Measurements from ENCODE around the gene CLTCL1. TPM values are rescaled to one million over a fixed set of nuclear protein-coding genes. Genes with fewer than 3 reads are reported as not detected.
A peak's percentile ranks its signal among the peaks of the same experiment; 100 is the strongest.

CLTCL1 gene
- total RNA-seq, 3 donors from 2014 or later (not counting 1 experiment from before 2014, with no cell fraction given): 0.86 to 1.2 (median 1.2) TPM

DNA sequence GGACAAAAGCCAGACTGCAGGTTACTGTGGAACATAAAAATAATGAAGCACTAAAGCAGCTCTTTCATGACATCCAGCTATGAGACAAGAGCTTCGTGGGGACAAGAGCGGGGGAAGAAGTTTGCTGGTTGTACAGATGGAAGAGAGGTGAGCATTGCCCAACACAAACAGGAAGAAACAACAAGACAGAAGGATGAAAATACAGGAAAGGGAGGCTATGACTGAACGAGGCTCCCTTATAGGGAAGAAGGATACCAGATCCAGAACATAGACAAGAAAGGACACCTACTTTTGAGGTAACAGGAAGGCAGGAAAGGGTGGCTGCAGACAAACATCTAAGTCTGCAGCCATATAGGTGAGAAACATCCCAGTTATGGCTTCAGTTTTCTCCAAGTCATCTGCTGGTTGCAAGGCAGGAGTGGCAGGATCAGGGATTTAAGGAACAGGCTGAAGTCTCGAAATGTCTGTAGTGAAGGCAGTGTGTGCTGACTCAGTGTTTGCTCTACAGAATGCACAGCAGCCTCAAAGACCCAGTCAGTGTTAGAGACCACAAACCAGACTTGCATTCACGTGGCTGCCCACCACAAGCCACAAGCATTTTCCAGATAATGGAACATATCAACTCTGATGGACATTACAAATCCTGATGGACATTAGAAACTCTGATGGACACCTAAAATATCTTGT, 1.9 kb downstream of the CLTCL1 start:
- intact Hi-C loops (cut with micrococcal nuclease): loop anchor here (5.0 to 10.0 kb wide), 2 partner anchors 167 to 185 kb away; partner anchors contain the start of genes CDC45, DGCR2 and UFD1
- Histone ChIP-seq H3K4me3 (ENCODE audit: low read length) (no peak overlapping the region), H3K4me1 (ENCODE audit: control insufficient read depth, insufficient read depth, low read length) (peaks cover 18% of the 10 kb centered on the region), H3K27me3 (ENCODE audit: control insufficient read depth, insufficient read depth, low read length) (peaks cover 22% of the 10 kb centered on the region), H3K9me3 (ENCODE audit: control insufficient read depth, insufficient read depth, low read length) (no peaks in the 10 kb centered on the region), H3K36me3 (ENCODE audit: control insufficient read depth, insufficient read depth, low read length) (no peaks in the 10 kb centered on the region), H3K27ac (ENCODE audit: low read length) (no peak overlapping the region)
- 42% methylated on average over 5 of the region's 5 CpGs for WGBS (ENCODE audit: insufficient coverage)
- Mint-ChIP-seq H3K27ac (no peak overlapping the region), H3K4me3 (peak overlapping the region; percentile 87), H3K4me1 (peaks cover 22 to 26% of the 10 kb centered on the region in 2 donors), H3K9me3 (no peaks in the 10 kb centered on the region), H3K27me3 (ENCODE audit: low read depth in 2 of 2) (peaks cover 22 to 37% of the 10 kb centered on the region in 2 donors), H3K36me3 (no peaks in the 10 kb centered on the region)
- TF ChIP-seq, protein P1, sequence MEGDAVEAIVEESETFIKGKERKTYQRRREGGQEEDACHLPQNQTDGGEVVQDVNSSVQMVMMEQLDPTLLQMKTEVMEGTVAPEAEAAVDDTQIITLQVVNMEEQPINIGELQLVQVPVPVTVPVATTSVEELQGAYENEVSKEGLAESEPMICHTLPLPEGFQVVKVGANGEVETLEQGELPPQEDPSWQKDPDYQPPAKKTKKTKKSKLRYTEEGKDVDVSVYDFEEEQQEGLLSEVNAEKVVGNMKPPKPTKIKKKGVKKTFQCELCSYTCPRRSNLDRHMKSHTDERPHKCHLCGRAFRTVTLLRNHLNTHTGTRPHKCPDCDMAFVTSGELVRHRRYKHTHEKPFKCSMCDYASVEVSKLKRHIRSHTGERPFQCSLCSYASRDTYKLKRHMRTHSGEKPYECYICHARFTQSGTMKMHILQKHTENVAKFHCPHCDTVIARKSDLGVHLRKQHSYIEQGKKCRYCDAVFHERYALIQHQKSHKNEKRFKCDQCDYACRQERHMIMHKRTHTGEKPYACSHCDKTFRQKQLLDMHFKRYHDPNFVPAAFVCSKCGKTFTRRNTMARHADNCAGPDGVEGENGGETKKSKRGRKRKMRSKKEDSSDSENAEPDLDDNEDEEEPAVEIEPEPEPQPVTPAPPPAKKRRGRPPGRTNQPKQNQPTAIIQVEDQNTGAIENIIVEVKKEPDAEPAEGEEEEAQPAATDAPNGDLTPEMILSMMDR (IDR thresholded peaks at IDR 0.05): no peak
- DNase-seq (peak; percentile 36 to 38), ATAC-seq (peak; percentile 24 to 54 (median 43))

DNA sequence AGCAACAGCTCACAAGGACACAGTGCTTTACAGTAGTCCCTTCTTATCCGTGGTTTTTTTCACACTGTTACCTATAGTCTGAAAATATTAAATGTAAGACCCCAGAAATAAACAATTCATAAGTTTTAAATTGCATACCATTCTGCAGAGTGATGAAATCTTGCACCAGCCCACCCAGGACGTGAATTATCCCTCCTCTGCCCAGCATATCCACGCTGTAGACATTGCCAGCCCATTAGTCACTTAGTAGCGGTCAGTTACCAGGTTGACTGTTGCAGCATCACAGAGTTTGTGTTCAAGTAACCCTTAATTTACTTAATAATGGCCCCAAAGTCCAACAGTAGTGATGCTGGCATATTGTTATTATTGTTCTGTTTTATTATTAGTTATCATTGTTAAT, 3.6 kb downstream of the CLTCL1 start:
- peaks cover 18% of the 10 kb centered on the region for H3K4me1 ChIP-seq (ENCODE audit: control insufficient read depth, insufficient read depth, low read length)
- no peak overlapping the region for H3K27ac Mint-ChIP-seq
- TF ChIP-seq, protein P1 (IDR thresholded peaks at IDR 0.05): no peak
- no peak for DNase-seq
- peaks cover 22% of the 10 kb centered on the region for H3K27me3 ChIP-seq (ENCODE audit: control insufficient read depth, insufficient read depth, low read length)
- H3K27ac ChIP-seq (ENCODE audit: low read length): no peak overlapping the region
- H3K36me3 ChIP-seq (ENCODE audit: control insufficient read depth, insufficient read depth, low read length): no peaks in the 10 kb centered on the region
- WGBS (ENCODE audit: insufficient coverage): 91% methylated on average over 4 of the region's 4 CpGs
- H3K36me3 Mint-ChIP-seq: no peaks in the 10 kb centered on the region
- intact Hi-C loops (cut with micrococcal nuclease): no loop called here
- H3K4me3 Mint-ChIP-seq: no peak overlapping the region
- peaks cover 22 to 26% of the 10 kb centered on the region in 2 donors for H3K4me1 Mint-ChIP-seq
- no peak overlapping the region for H3K4me3 ChIP-seq (ENCODE audit: low read length)
- H3K27me3 Mint-ChIP-seq (ENCODE audit: low read depth in 2 of 2): peaks cover 20 to 37% of the 10 kb centered on the region in 2 donors
- H3K9me3 Mint-ChIP-seq: no peaks in the 10 kb centered on the region
- H3K9me3 ChIP-seq (ENCODE audit: control insufficient read depth, insufficient read depth, low read length): no peaks in the 10 kb centered on the region
- no peak for ATAC-seq

DNA sequence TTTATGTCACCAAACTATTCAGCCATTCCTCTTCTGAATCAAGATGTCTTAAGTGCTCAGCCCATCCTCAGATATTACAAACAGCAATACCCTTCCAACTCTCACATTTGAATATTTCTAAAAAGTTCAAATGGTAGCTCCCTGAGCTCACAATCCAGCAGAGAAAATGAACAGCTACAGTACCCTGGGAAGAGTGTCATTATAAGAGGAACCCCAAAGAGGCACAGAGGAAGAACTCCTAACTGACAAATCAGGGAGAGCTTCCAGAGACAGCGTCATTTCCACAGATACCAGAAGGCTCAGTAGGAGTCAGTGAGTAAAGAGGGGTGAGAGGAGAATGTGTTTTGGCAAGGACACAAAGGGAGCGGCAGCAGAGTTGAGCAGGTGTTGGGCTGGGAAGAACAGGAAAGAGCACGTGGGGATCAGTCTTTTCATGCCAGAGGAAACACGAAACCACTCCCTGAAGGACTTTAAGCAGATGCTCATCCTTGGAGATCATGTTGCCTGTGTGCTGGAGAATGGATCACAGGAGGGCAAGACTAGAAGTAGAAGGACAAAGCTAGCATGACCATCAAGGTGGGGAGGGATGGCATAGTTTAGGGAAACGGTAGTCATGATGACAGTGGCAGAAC, 4.3 kb downstream of the CLTCL1 start:
- Histone ChIP-seq H3K36me3 (ENCODE audit: control insufficient read depth, insufficient read depth, low read length) (no peaks in the 10 kb centered on the region), H3K27ac (ENCODE audit: low read length) (no peak overlapping the region), H3K4me3 (ENCODE audit: low read length) (no peak overlapping the region), H3K27me3 (ENCODE audit: control insufficient read depth, insufficient read depth, low read length) (peaks cover 22% of the 10 kb centered on the region), H3K9me3 (ENCODE audit: control insufficient read depth, insufficient read depth, low read length) (no peaks in the 10 kb centered on the region), H3K4me1 (ENCODE audit: control insufficient read depth, insufficient read depth, low read length) (peaks cover 13% of the 10 kb centered on the region)
- DNase-seq: no peak
- 81% methylated on average over 5 of the region's 5 CpGs for WGBS (ENCODE audit: insufficient coverage)
- H3K27ac Mint-ChIP-seq: no peak overlapping the region
- TF ChIP-seq, protein P1 (IDR thresholded peaks at IDR 0.05): no peak
- H3K4me1 Mint-ChIP-seq: peaks cover 18 to 22% of the 10 kb centered on the region in 2 donors
- H3K4me3 Mint-ChIP-seq: no peak overlapping the region
- no peak for ATAC-seq
- no peaks in the 10 kb centered on the region for H3K9me3 Mint-ChIP-seq
- peaks cover 20 to 37% of the 10 kb centered on the region in 2 donors for H3K27me3 Mint-ChIP-seq (ENCODE audit: low read depth in 2 of 2)
- H3K36me3 Mint-ChIP-seq: no peaks in the 10 kb centered on the region
- intact Hi-C loops (cut with micrococcal nuclease): no loop called here

Measured in natural killer cell (primary cell).